NCI-H524 (cell line): ENCODE results near the gene ARHGAP35.

Experiments
- DNase-seq, 2 experiments: peaks; one replicate each; lab custom pipeline; 2025; lab: John Stamatoyannopoulos, UW

The ARHGAP35 gene

DNA sequence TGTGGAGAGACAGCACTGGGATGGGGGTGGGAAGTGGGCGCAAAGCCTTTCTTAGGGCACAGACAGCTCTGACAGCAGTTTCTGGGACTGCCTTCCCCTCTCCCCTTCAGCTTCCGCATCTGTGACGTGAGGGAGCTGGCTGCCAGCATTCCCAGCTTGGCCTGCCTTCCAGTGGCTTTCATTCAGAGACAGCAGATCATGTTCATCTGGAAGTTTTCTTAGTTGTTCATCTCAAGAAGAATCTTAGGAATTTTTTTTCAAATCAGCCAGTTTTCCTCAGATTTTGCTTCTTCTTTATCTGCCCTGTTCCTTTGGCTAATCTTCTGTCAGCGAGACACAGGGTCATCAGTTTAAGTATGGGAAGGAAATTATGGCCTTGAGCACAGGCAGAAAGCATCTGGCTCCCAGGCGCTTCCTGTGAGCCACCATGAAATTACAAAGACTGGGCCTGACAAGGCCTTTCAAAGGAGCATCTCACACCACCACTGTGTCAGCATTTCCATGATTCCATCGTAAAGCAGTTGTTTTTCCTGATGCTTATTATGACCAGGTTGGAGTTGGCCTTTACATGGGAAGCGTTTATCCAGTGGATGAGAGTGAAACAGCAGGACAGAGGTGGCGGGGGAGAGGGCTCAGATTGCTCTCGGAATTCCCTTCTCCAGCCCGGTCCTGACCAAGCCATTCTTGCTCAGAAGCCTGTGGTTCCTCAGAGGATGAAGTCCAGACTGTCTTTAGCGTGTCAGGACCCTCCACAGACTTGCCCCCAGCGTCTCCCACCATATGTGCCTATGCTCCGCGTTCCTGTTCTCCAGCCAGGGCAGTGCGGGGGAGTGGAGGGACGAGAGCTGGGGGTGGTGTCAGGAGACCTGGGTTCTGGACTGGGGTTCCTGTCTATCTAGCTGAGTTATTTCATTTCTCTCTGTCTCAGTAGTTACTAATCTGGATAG, 43.6 kb downstream of the ARHGAP35 start:
- no peak for DNase-seq

DNA sequence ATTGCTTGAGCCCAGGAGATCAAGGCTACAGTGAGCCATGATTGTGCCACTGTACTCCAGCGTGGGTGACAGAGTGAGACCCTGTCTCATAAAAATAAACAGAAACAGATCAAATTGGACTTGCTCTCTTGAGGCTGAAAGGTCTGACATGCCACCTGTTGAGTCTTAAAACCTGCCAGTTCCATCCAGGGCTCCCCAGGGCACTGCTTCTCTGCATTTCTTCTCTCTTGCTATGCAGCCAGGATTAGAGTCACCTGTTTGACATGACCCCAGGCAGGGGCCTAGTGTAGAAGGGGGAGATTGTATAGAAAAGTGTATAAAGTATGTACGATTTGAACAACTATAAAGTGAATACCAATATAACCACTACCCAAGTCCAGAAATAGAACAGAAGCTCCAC, 45.4 kb downstream of the ARHGAP35 start:
- no peak for DNase-seq

DNA sequence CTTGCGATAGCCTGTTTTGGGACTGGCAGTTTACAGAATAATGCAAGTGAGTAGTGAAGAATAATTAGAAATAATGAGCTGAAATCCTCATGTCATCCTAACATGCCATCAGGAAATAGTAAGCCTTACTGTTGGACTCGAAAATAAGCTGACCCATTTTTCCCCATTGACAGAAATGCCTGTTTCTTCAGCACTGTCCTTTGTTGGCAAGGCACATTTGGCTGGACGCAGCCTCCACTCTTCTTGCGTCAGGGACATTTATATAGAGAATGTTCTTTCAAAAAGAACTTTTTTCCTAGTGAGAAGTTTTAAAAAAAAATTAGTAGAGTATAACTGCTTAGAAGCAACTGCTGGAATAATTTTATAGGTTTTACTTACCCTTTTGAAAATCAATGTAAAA, 47.1 kb downstream of the ARHGAP35 start:
- DNase-seq, result no peak

DNA sequence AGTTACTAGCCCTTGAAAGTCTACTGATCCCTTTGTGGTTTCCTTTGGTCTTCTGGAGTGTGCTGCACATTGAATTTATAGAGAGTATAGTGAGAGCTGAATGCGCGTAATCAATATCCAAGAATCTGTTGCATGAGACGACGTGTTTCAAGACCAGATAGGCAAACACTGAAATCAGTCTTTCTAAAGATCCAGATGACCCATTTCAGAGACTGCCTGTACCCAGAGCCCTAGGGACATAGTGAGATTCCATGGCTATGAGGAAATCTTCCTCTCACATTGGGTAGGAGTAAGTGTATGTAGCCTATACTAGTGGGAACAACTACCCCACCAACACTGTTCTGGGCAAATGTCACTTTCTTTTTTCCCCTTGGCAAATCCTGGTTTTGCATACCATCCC, 48.6 kb downstream of the ARHGAP35 start:
- DNase-seq, result no peak
